ENCODE measurements around the gene OR5D16.

The OR5D16 gene

GRCh38 chr11:55838452-55838851 is at the start of gene OR5D16:
Gene OR5D16, plus strand, starts transcription at chr11:55838752. Its CDS starts 0 bp downstream, at chr11:55838752.
- Histone ChIP-seq H3K9me3 (ENCODE audit: control insufficient read depth, insufficient read depth, low read length) (peaks cover 7% of the 10 kb centered on the region; the same call in 1 of the 2 replicates), H4K20me1 (ENCODE audit: control insufficient read depth, insufficient read depth, low read depth, low read length) (no peaks in the 10 kb centered on the region), H3F3A (ENCODE audit: control insufficient read depth, insufficient read depth) (no peaks in the 10 kb centered on the region), H3K4me2 (ENCODE audit: low read length) (no peak within 1 kb of the TSS), H3K36me3 (ENCODE audit: control insufficient read depth, low read length) (no peaks in the 10 kb centered on the region), H3K4me1 (ENCODE audit: control insufficient read depth, low read length) (no peaks in the 10 kb centered on the region), H3K79me2 (ENCODE audit: control insufficient read depth, low read length) (no peaks in the 10 kb centered on the region), H3K27me3 (ENCODE audit: control insufficient read depth, low read length) (no peaks in the 10 kb centered on the region), H3K9me2 (replicated peaks; ENCODE audit: control insufficient read depth, low read length) (no peaks in the 10 kb centered on the region), H3K4me3 (ENCODE audit: low read length) (no peak within 1 kb of the TSS), H3K27ac (ENCODE audit: low read depth, low read length) (no peak within 1 kb of the TSS)
- TF ChIP-seq EZH2phosphoT487 (IDR thresholded peaks at IDR 0.05; ENCODE audit: borderline replicate concordance, low read length) = no peak
- TF ChIP-seq, protein P1, sequence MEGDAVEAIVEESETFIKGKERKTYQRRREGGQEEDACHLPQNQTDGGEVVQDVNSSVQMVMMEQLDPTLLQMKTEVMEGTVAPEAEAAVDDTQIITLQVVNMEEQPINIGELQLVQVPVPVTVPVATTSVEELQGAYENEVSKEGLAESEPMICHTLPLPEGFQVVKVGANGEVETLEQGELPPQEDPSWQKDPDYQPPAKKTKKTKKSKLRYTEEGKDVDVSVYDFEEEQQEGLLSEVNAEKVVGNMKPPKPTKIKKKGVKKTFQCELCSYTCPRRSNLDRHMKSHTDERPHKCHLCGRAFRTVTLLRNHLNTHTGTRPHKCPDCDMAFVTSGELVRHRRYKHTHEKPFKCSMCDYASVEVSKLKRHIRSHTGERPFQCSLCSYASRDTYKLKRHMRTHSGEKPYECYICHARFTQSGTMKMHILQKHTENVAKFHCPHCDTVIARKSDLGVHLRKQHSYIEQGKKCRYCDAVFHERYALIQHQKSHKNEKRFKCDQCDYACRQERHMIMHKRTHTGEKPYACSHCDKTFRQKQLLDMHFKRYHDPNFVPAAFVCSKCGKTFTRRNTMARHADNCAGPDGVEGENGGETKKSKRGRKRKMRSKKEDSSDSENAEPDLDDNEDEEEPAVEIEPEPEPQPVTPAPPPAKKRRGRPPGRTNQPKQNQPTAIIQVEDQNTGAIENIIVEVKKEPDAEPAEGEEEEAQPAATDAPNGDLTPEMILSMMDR (IDR thresholded peaks at IDR 0.05; ENCODE audit: low read depth, low read length, poor library complexity, severe bottlenecking) = no peak

- H3K4me1 ChIP-seq (ENCODE audit: control insufficient read depth, low read length) = no peaks in the 10 kb centered on the region
- H3K27me3 ChIP-seq (ENCODE audit: control insufficient read depth, low read length) = no peaks in the 10 kb centered on the region
- no peaks in the 10 kb centered on the region for H3K79me2 ChIP-seq (ENCODE audit: control insufficient read depth, low read length)
- H4K20me1 ChIP-seq (ENCODE audit: control insufficient read depth, insufficient read depth, low read depth, low read length) = no peaks in the 10 kb centered on the region
- H3K9me3 ChIP-seq (ENCODE audit: control insufficient read depth, insufficient read depth, low read length) = no peaks in the 10 kb centered on the region
- no peak for TF ChIP-seq EZH2phosphoT487 (IDR thresholded peaks at IDR 0.05; ENCODE audit: borderline replicate concordance, low read length)
- TF ChIP-seq, protein P1 (IDR thresholded peaks at IDR 0.05; ENCODE audit: low read depth, low read length, poor library complexity, severe bottlenecking) = no peak
- no peaks in the 10 kb centered on the region for H3K36me3 ChIP-seq (ENCODE audit: control insufficient read depth, low read length)
- no peaks in the 10 kb centered on the region for H3F3A ChIP-seq (ENCODE audit: control insufficient read depth, insufficient read depth)
- H3K4me2 ChIP-seq (ENCODE audit: low read length) = no peak overlapping the region
- no peak overlapping the region for H3K27ac ChIP-seq (ENCODE audit: low read depth, low read length)
- no peaks in the 10 kb centered on the region; the same call in 1 of the 2 replicates for H3K9me2 ChIP-seq (replicated peaks; ENCODE audit: control insufficient read depth, low read length)
- H3K4me3 ChIP-seq (ENCODE audit: low read length) = no peak overlapping the region
Measured at GRCh38 chr11:55791606-55792005, 46.9 kb upstream of the OR5D16 start.

GRCh38 chr11:55793321-55793720 is 45.2 kb upstream of the OR5D16 start:
- H3K4me1 ChIP-seq (ENCODE audit: control insufficient read depth, low read length) = no peaks in the 10 kb centered on the region
- H3K27ac ChIP-seq (ENCODE audit: low read depth, low read length) = no peak overlapping the region
- H4K20me1 ChIP-seq (ENCODE audit: control insufficient read depth, insufficient read depth, low read depth, low read length) = no peaks in the 10 kb centered on the region
- no peaks in the 10 kb centered on the region for H3F3A ChIP-seq (ENCODE audit: control insufficient read depth, insufficient read depth)
- H3K4me3 ChIP-seq (ENCODE audit: low read length) = no peak overlapping the region
- no peaks in the 10 kb centered on the region; the same call in 1 of the 2 replicates for H3K9me2 ChIP-seq (replicated peaks; ENCODE audit: control insufficient read depth, low read length)
- no peak for TF ChIP-seq EZH2phosphoT487 (IDR thresholded peaks at IDR 0.05; ENCODE audit: borderline replicate concordance, low read length)
- TF ChIP-seq, protein P1 (IDR thresholded peaks at IDR 0.05; ENCODE audit: low read depth, low read length, poor library complexity, severe bottlenecking) = no peak
- no peaks in the 10 kb centered on the region for H3K9me3 ChIP-seq (ENCODE audit: control insufficient read depth, insufficient read depth, low read length)
- H3K4me2 ChIP-seq (ENCODE audit: low read length) = no peak overlapping the region
- H3K27me3 ChIP-seq (ENCODE audit: control insufficient read depth, low read length) = no peaks in the 10 kb centered on the region
- no peaks in the 10 kb centered on the region for H3K79me2 ChIP-seq (ENCODE audit: control insufficient read depth, low read length)
- H3K36me3 ChIP-seq (ENCODE audit: control insufficient read depth, low read length) = no peaks in the 10 kb centered on the region
